H7 (cell line): ENCODE measurements around the gene CCDC57. TPM values are rescaled to one million over a fixed set of nuclear protein-coding genes. Genes with fewer than 3 reads are reported as not detected.
A peak's percentile ranks its signal among the peaks of the same experiment; 100 is the strongest.

Source experiments
- DNase-seq: peaks from one replicate; pipeline ENCODE4 v3.0.0; 2012
- H3K27me3 ChIP-seq: 2 replicates; pipeline ENCODE4 v1.6.0; 2011; ENCODE audit warnings: mild to moderate bottlenecking, low read length; ENCODE audit not compliant: control insufficient read depth, insufficient read depth
- H3K36me3 ChIP-seq: replicated peaks from 2 replicates; pipeline ENCODE4 v1.5.1; 2011; ENCODE audit warnings: low read length; ENCODE audit not compliant: control insufficient read depth, insufficient read depth
- H3K4me3 ChIP-seq: 2 replicates; pipeline ENCODE4 v1.5.1; 2011; ENCODE audit warnings: low read depth, mild to moderate bottlenecking, control low read depth, low read length, moderate library complexity; ENCODE audit not compliant: insufficient read depth
- total RNA-seq: library from RNA; depleted of rRNA; stranded (reverse); fragments of >200 nt; shearing (Covaris generic); gene quantifications from 2 replicates; pipeline ENCODE4 v1.2.3, GENCODE V29; 2014

The CCDC57 gene
- total RNA-seq, 1 experiment from 2014 or later = 3.7 TPM

DNA sequence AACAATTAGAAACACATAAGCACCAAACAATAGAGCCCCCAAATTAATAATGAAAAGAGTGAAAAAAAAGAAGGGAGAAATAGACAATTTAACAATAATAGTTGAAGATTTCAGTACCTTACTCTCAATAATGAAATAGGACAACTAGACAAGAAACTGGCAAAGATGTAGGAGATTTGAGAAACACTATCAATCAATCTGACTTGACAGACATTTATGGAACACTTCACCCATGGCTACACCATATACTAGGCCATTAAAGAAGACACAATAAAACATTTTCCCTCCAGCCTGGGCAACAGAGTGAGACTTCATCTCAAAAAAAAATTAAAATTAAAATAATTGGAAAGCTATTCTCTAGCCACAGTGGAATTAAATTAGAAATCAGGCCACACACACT, 142.0 kb downstream of the CCDC57 start:
- Histone ChIP-seq H3K27me3 (no peaks in the 10 kb centered on the region), H3K4me3 (no peak overlapping the region), H3K36me3 (no peaks in the 10 kb centered on the region)
- DNase-seq = no peak

DNA sequence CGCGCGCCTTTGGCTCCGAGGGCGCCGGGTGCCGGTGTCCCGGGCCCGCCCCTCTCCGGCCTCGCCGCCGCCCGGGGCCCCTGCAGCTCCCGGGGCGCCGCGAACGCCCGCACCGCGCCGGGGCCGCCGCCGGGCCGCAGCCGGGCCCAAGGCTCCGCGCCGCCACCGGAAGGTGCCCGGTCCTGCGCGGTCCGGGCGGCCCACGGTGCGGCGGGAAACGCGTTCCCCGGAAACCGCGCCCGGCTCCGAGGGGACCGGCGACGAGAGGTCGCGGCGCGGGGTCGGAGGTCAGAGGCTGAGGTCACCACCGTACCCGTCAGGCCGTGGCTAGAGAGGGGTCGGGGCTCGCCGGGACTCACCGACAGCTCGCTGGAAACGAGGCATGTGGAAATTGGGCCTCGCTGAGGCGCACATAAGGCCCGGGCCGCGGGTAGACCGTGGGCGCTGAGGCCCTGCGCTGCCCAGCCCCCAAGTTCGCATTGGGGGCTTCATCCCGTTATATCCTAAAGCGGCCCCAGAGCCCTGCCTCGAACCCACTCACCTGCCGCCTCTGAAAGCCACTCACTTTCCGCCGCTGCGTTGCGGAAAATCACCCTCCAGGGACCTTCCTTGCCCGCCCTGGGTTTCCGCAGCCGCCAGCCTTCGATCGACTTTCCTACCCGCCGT, 146.9 kb downstream of the CCDC57 start, which contains the start of gene DUS1L:
Gene DUS1L, minus strand, starts transcription at position 167 of the 666 bp plus-strand sequence. CDS start 745 bp downstream, outside the sequence.
- Histone ChIP-seq H3K36me3 (peaks cover 5% of the 10 kb centered on the region), H3K4me3 (peak within 1 kb of the TSS; percentile 81), H3K27me3 (no peaks in the 10 kb centered on the region)
- DNase-seq = peak; percentile 98

DNA sequence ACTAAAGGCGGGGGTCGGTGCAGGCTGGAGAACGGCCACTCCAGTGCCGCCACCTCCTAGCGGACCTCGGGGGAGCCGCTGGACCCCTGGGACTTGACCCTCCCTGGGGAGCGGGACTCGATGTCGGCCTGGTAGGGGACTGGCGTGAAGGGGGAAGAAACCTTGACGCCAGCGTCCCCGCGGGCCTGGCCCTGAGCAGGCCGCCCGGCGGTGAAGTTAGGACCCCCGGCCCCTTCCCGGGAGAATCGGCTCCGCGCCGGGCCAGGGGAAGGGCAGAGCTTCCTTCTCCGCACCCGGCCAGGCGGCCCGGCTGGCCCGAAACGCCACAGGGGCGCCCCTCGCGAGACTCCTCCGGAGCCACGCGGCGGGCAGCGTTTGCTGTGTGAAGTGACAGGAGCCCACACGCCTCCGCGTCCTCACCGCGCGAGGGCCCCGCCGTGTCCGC, 147.4 kb downstream of the CCDC57 start:
- DNase-seq = peak; percentile 90
- H3K27me3 ChIP-seq = no peaks in the 10 kb centered on the region

GRCh38 chr17:82064433-82065192, 148.0 kb downstream of the CCDC57 start:
- H3K36me3 ChIP-seq = peaks cover 8% of the 10 kb centered on the region
- no peak for DNase-seq
- H3K4me3 ChIP-seq = peak overlapping the region; percentile 81
- no peaks in the 10 kb centered on the region for H3K27me3 ChIP-seq

More for the DNA sequence above, 147.4 kb downstream of the CCDC57 start:
- peak overlapping the region; percentile 81 for H3K4me3 ChIP-seq
- peaks cover 6% of the 10 kb centered on the region for H3K36me3 ChIP-seq

DNA sequence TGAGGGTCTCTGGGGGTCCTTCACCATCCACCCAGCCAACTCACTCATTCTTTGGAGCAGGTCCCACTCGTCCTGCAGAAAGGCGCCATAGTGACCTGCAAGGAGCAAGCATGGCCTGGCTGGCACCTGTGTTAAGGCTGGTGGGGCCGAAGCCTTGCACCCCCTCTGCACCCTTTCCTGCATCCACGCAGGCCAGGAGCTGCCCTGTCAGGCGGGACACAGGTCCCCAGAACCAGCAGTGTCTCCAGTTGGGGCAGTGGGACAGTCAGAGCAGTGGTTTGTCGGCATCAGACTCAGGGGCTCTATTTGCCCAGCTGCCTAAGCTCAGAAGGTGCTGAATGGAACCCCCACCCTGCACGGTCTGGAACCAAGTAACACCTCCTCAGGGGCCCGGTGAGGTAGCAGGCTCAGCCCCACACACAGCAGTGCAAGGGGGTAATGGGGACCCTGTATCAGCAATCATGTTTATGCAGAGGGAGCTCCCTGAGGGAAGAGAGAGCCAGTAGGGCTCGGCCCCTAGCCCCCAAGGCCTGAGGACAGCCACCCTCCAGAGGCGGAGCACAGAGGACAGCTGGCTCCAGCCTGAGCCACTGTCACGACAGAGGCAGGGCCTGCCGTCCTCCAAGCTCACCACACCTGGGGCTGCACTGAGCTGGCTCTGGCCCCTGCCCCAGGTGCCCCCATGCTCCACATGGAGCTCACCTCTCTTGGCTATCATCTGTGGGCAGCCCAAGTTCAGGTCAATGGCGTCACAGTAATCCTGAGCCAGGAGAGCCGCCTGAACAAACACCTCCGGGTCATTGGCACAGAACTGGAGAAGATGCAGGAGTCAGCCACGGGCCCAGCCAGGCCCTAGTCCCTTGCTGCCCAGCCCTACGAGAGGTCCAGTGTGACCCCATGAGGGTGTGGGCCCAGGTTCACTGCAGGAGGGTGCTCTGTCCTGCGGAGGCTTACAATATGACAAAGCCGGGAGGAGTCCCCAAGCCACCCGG, 148.9 kb downstream of the CCDC57 start:
- Histone ChIP-seq H3K36me3 (peaks cover 9% of the 10 kb centered on the region), H3K4me3 (no peak overlapping the region), H3K27me3 (no peaks in the 10 kb centered on the region)
- DNase-seq = no peak

GRCh38 chr17:82062984-82063368, 149.7 kb downstream of the CCDC57 start:
- Histone ChIP-seq H3K36me3 (peaks cover 9% of the 10 kb centered on the region), H3K27me3 (no peaks in the 10 kb centered on the region), H3K4me3 (no peak overlapping the region)
- DNase-seq = no peak

DNA sequence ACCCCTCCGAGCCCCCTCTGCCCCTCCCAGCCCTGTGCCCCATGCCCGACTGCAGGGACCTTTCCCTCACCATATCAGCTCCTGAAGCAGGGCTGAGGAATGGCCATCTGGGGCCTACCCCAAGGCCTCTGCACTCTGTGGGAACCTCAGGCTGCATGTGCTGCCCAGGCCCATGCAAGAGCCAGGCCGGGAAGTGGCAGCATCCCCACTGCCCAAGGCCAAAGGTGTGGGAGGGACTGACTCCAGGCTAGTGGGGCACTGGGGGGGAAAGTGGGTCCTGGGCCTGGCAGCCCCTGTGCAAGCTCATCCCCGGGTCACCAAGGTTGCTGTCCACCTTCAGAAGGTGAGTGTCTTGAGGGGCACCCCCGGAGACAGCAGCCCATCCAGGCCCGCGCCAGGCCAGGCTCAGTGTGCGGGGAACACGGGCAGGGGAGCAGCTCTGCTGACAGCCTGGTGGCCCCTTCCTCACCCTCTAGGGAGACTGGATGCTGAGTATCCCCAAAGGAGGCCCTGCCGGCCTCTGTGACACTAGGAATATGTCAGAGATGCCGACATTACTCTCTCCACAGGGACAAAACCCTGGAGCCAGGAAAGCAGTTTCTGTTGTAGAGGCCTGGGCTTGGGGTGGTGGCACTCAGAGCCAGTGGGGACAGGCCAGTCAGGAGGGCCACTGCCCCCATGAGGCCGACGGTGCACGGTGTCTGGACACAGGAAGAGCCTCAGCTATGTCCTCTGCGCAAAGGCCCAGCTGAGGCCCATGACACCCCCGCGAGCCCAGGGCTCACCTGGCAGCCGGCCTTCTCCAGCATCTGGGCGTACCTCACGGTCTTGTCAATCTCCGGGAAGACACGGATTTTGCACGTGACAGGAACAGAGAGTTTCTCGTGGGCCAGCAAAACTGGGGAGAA, 150.3 kb downstream of the CCDC57 start:
- DNase-seq = no peak

GRCh38 chr17:82061047-82061925, 151.4 kb downstream of the CCDC57 start:
- peaks cover 12% of the 10 kb centered on the region for H3K36me3 ChIP-seq
- DNase-seq = no peak
- no peaks in the 10 kb centered on the region for H3K27me3 ChIP-seq
- H3K4me3 ChIP-seq = no peak overlapping the region

More for the DNA sequence above, 150.3 kb downstream of the CCDC57 start:
- no peak overlapping the region for H3K4me3 ChIP-seq
- peaks cover 9% of the 10 kb centered on the region for H3K36me3 ChIP-seq
- H3K27me3 ChIP-seq = no peaks in the 10 kb centered on the region

- DNase-seq = no peak
- no peak overlapping the region for H3K4me3 ChIP-seq
- peaks cover 16% of the 10 kb centered on the region for H3K36me3 ChIP-seq
- H3K27me3 ChIP-seq = no peaks in the 10 kb centered on the region
Measured at GRCh38 chr17:82060614-82061013, 152.0 kb downstream of the CCDC57 start.

GRCh38 chr17:82060001-82060380, 152.7 kb downstream of the CCDC57 start:
- Histone ChIP-seq H3K36me3 (peaks cover 20% of the 10 kb centered on the region), H3K4me3 (no peak overlapping the region), H3K27me3 (no peaks in the 10 kb centered on the region)
- DNase-seq = no peak

DNA sequence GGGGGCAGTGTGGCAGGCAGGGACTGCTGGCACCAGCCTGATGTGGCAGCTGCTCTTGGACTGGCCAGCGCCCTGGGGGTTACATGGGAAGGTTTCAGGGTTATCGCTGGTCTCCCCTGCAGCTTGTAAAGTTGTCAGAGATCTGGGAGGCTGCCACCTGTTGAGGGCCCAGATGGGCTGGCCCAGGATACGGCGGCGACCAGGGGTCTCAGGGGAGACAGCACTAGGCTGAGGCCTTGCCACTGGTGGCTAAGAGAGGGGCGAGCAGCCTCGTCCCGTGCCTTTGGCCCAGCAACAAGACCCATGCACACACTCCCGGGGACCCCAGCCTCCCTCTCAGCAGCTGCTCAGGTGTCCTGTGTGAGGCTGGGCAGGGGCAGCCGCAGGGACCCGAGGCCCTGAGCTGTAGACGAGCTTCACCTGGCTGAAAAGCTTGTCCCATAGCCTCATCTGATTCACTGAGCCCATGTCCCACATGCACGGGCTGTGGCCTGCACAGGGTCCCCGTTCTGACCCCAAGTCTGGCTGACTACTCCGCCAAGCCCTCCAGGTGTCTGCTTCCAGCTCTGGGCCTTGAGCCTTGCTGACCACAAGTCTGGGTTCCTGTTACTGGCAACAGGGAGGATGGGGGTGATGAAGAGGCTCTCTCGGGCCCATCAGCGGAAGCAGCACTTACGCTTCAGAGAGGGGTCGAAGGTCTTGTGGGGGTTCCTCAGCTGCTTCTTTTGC, 153.2 kb downstream of the CCDC57 start:
- no peak overlapping the region for H3K4me3 ChIP-seq
- H3K36me3 ChIP-seq = peaks cover 23% of the 10 kb centered on the region
- no peaks in the 10 kb centered on the region for H3K27me3 ChIP-seq
- DNase-seq = no peak

GRCh38 chr17:82058855-82059249, 153.8 kb downstream of the CCDC57 start:
- peaks cover 24% of the 10 kb centered on the region for H3K36me3 ChIP-seq
- H3K27me3 ChIP-seq = no peaks in the 10 kb centered on the region
- no peak for DNase-seq
- no peak overlapping the region for H3K4me3 ChIP-seq
